Stomach (tissue), 9 donors: ENCODE data around the gene ATRNL1. TPM values are rescaled to one million over a fixed set of nuclear protein-coding genes. Genes with fewer than 3 reads are reported as not detected.

Experiments
- DNase-seq, 2 donors: peaks; one replicate each; pipeline versions ENCODE4 v3.0.0 to v3.0.0-alpha.2; 2013 to 2019
- H3K27ac ChIP-seq, 5 donors: fragments of 200-600 bp in 4 of 5; sonication (generic) in 4 of 5; one replicate each; pipeline ENCODE4 v1.5.1; 2013 to 2019; ENCODE audit warnings: mild to moderate bottlenecking in 1 of 5, moderate library complexity in 1 of 5
- H3K27me3 ChIP-seq, 3 donors: fragments of 200-600 bp; sonication (generic); one replicate each; pipeline ENCODE4 v1.5.1; 2017 to 2019; ENCODE audit warnings: mixed run types in 1 of 3
- H3K36me3 ChIP-seq, 4 donors: fragments of 200-600 bp; sonication (generic); 1 replicate in 3 of 4; 2 replicates in 1 of 4; pipeline ENCODE4 v1.5.1; 2016 to 2019
- H3K4me1 ChIP-seq, 4 donors: fragments of 200-600 bp; sonication (generic); one replicate each; pipeline ENCODE4 v1.5.1; 2016 to 2019
- H3K4me3 ChIP-seq, 4 donors: fragments of 200-600 bp; sonication (generic) in 3 of 4; one replicate each; pipeline ENCODE4 v1.5.1; 2016 to 2019; ENCODE audit warnings: mild to moderate bottlenecking in 1 of 4
- H3K9me3 ChIP-seq, 4 donors: fragments of 200-600 bp; sonication (generic); one replicate each; pipeline ENCODE4 v1.5.1; 2016 to 2019
- EP300 ChIP-seq: sonication (generic); formaldehyde crosslinking; IDR thresholded peaks from one replicate; pipeline ENCODE4 v1.6.1; 2017; ENCODE audit warnings: antibody characterized with exemption
- POLR2A ChIP-seq, 4 donors: fragments of 450-650 bp; IDR thresholded peaks; one replicate each; pipeline ENCODE4 v1.6.1; 2016; ENCODE audit warnings: antibody characterized with exemption in 4 of 4, control low read depth in 2 of 4, mild to moderate bottlenecking in 1 of 4, moderate library complexity in 1 of 4
- POLR2AphosphoS5 ChIP-seq, 3 donors: sonication (generic); formaldehyde crosslinking; IDR thresholded peaks; one replicate each; pipeline ENCODE4 v1.6.1; 2016; ENCODE audit warnings: antibody characterized with exemption in 3 of 3
- WGBS, 5 donors: extraction: QIAGEN DNeasy Blood & Tissue Kit in 3 of 5; methylation state at CpG; one replicate each; pipeline versions ENCODE4 v1.1.5 to v1.1.7; 2013 to 2018; 5-methylcytosine and 5-hydroxymethylcytosine counted together
- intact Hi-C: fragments of 100-400 bp; cut with DNase I; formaldehyde crosslinking; loops from one replicate; pipeline ENCODE4 v1.15.1; 2023; ENCODE audit warnings: low total_unique reads
- polyA plus RNA-seq, 3 donors: library from polyadenylated mRNA; stranded (reverse); fragments of 200-250 nt; gene quantifications; one replicate each; pipeline ENCODE4 v1.2.3, GENCODE V29; 2013
- total RNA-seq, 5 donors: library from RNA; depleted of rRNA; stranded (reverse); fragments of >200 nt; gene quantifications; one replicate each; pipeline versions ENCODE4 v1.1.0 to v1.2.3, GENCODE V29; 2014 to 2016
- TF ChIP-seq, protein P1 (sequence below), 7 experiments: fragments of 450-650 bp in 4 of 7; fragments of 200-600 bp in 3 of 7; sonication (generic) in 3 of 7; IDR thresholded peaks; one replicate each; pipeline ENCODE4 v1.5.1; 2016 to 2019; ENCODE audit warnings: antibody characterized with exemption in 7 of 7, control low read depth in 2 of 7, mild to moderate bottlenecking in 1 of 7
- donor health status: healthy with polysubstance abuse.
- donor health status: Bipolar disorder and iron deficiency.
- donor health status: healthy.

Gene ATRNL1
- total and polyA plus RNA-seq, 8 donors, result 0.12 to 50.7 (median 0.72) TPM; not detected in 1

DNA sequence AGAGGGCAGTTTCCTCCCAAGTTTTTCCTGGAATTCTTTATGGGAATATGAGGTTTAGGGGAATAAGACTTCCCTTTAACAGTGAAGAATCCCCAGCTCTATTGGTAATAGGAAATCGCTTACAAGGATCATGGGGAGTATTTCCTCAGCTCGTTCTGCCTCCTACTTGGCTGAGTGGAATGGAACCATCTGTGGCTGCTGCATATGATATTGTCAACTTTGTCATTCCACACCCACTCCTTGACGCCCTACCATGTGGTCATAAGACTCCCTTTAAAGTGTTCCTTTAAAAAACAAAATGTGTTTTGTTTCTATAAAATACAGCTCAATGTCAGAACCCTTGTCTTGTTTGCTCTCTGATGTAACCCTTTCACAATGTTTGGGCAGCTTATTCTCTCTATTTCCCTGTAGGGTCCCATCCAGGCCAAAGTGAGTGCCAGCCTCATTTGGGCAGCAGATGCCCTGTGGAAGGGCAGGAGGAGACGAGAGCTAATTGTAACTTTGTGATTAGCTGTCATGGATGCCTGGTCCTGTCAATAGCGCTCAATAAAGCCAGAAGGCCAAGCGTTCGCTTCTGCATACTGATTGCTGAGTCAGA is 33.8 kb upstream of the ATRNL1 start:
- WGBS, 5 donors, result 79 to 83% (median 82%) methylated on average over 7 of the region's 7 CpGs
- no peaks in the 10 kb centered on the region for H3K4me1 ChIP-seq

DNA sequence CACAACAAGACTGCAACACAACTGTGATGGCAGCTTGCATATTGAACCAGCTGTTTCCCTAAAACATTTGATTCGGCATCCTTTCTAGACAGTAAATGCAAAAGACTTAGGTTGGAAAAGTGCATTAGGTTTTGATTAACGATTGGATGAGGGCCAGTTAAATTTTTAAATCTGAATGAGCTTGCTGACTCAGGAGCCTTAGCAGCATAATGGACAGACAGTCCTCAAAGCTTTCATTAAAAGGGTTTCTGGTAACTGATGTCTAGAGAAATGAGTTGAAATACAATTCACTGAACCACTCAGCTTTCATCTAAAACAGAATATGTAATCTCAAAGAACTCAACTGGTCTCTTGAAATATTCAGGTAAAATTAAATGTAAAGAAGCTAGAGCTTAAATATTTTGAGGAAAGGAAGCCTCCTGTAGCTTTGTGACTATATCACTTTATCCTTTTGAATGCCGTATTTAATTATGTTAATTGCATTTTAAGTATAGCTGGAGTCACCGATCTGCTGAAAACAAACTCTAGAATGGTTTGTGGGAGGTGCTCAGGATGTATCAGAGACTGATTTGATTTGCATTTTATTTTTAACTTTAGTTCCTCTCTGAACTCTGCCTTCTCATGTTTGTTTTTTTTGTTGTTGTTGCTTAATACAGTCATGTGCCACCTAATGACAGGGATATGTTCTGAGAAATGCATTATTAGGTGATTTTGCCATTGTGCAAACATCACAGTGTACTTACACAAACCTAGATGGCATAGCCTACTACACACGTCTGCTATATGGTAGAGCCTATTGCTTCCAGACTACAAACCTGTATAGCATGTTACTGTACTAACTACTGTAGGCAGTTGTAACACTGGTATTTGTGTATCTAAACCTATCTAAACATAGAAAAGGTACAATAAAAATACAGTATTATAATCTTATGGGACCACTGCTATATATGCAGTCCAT is 29.2 kb upstream of the ATRNL1 start:
- WGBS, 5 donors, result 60 to 65% (median 61%) methylated on average over 5 of the region's 5 CpGs
- H3K4me3 ChIP-seq, result no peak overlapping the region

More for the DNA sequence above, 33.8 kb upstream of the ATRNL1 start:
- no peaks in the 10 kb centered on the region for H3K36me3 ChIP-seq
- intact Hi-C loops, result no loop called here
- H3K4me3 ChIP-seq, result no peak overlapping the region
- no peak for DNase-seq
- H3K27ac ChIP-seq, result no peak overlapping the region
- H3K9me3 ChIP-seq, result no peaks in the 10 kb centered on the region
- no peak for TF ChIP-seq POLR2A (IDR thresholded peaks at IDR 0.05)
- TF ChIP-seq, protein P1, sequence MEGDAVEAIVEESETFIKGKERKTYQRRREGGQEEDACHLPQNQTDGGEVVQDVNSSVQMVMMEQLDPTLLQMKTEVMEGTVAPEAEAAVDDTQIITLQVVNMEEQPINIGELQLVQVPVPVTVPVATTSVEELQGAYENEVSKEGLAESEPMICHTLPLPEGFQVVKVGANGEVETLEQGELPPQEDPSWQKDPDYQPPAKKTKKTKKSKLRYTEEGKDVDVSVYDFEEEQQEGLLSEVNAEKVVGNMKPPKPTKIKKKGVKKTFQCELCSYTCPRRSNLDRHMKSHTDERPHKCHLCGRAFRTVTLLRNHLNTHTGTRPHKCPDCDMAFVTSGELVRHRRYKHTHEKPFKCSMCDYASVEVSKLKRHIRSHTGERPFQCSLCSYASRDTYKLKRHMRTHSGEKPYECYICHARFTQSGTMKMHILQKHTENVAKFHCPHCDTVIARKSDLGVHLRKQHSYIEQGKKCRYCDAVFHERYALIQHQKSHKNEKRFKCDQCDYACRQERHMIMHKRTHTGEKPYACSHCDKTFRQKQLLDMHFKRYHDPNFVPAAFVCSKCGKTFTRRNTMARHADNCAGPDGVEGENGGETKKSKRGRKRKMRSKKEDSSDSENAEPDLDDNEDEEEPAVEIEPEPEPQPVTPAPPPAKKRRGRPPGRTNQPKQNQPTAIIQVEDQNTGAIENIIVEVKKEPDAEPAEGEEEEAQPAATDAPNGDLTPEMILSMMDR (IDR thresholded peaks at IDR 0.05), result no peak
- TF ChIP-seq POLR2AphosphoS5 (IDR thresholded peaks at IDR 0.05), result no peak
- no peak for TF ChIP-seq EP300
- peaks cover 0 to 10% (median 3%) of the 10 kb centered on the region in 3 donors for H3K27me3 ChIP-seq

GRCh38 chr10:115065801-115066200 is 27.4 kb upstream of the ATRNL1 start:
- DNase-seq, result no peak
- Histone ChIP-seq H3K27me3 (peaks cover 0 to 10% (median 3%) of the 10 kb centered on the region in 3 donors), H3K4me3 (no peak overlapping the region), H3K4me1 (no peaks in the 10 kb centered on the region), H3K27ac (no peak overlapping the region), H3K36me3 (no peaks in the 10 kb centered on the region), H3K9me3 (no peaks in the 10 kb centered on the region)
- TF ChIP-seq POLR2AphosphoS5 (IDR thresholded peaks at IDR 0.05) (no peak), POLR2A (IDR thresholded peaks at IDR 0.05) (no peak), EP300 (no peak)
- TF ChIP-seq, protein P1 (IDR thresholded peaks at IDR 0.05), result no peak
- WGBS, 5 donors, result 59 to 77% (median 72%) methylated on average over 6 of the region's 6 CpGs
- intact Hi-C loops, result no loop called here

More for the DNA sequence above, 29.2 kb upstream of the ATRNL1 start:
- H3K9me3 ChIP-seq, result no peaks in the 10 kb centered on the region
- intact Hi-C loops, result no loop called here
- no peak for TF ChIP-seq POLR2A (IDR thresholded peaks at IDR 0.05)
- TF ChIP-seq, protein P1 (IDR thresholded peaks at IDR 0.05), result no peak
- TF ChIP-seq POLR2AphosphoS5 (IDR thresholded peaks at IDR 0.05), result no peak
- no peak for TF ChIP-seq EP300
- peaks cover 0 to 11% (median 3%) of the 10 kb centered on the region in 3 donors for H3K27me3 ChIP-seq
- no peak overlapping the region for H3K27ac ChIP-seq
- H3K4me1 ChIP-seq, result no peaks in the 10 kb centered on the region
- no peaks in the 10 kb centered on the region for H3K36me3 ChIP-seq
- DNase-seq, result peak in 1 of 2 donors; percentile 7

GRCh38 chr10:115066528-115066927 is 26.6 kb upstream of the ATRNL1 start:
- Histone ChIP-seq H3K27ac (no peak overlapping the region), H3K27me3 (peaks cover 0 to 10% (median 3%) of the 10 kb centered on the region in 3 donors), H3K4me3 (no peak overlapping the region), H3K36me3 (no peaks in the 10 kb centered on the region), H3K4me1 (no peaks in the 10 kb centered on the region), H3K9me3 (no peaks in the 10 kb centered on the region)
- 21 to 42% (median 41%) methylated on average over 1 of the region's 1 CpG for WGBS, 5 donors
- DNase-seq, result no peak
- intact Hi-C loops, result no loop called here
- TF ChIP-seq, protein P1 (IDR thresholded peaks at IDR 0.05), result no peak
